ENCODE data around the gene PRIMPOL.

GRCh38 chr4:184628103-184628502 lies 21.4 kb upstream of the PRIMPOL start:
- no peak for TF ChIP-seq NFE2L2 (IDR thresholded peaks at IDR 0.05; ENCODE audit: low read depth, low read length)
- TF ChIP-seq POLR2A (IDR thresholded peaks at IDR 0.05; ENCODE audit: low read depth, low read length): no peak
- no peak for TF ChIP-seq MAFK (IDR thresholded peaks at IDR 0.05; ENCODE audit: low read depth, low read length)
- TF ChIP-seq CTCF (conservative IDR thresholded peaks at IDR 0.05; ENCODE audit: low read depth, low read length): no peak
- TF ChIP-seq USF2 (IDR thresholded peaks at IDR 0.05; ENCODE audit: low read depth, low read length): no peak
- no peak for TF ChIP-seq CEBPB (IDR thresholded peaks at IDR 0.05; ENCODE audit: low read depth, low read length)
- TF ChIP-seq BHLHE40 (IDR thresholded peaks at IDR 0.05; ENCODE audit: low read depth, low read length): no peak

All from IMR-90 (cell line).